Measurements from ENCODE around the gene PTH2. TPM values are rescaled to one million over a fixed set of nuclear protein-coding genes. Genes with fewer than 3 reads are reported as not detected.

Gene PTH2
- total and polyA plus RNA-seq, 10 of the 15 experiments (the other 5 are each of a cell fraction or from before 2014, with no cell fraction given) = not detected

- FAIRE-seq (no peak), DNase-seq (ENCODE audit: low read depth, low spot score) (no peak), ATAC-seq (no peak)
- Histone ChIP-seq H3K4me3 (no peak overlapping the region), H3K27ac (ENCODE audit: control insufficient read depth, insufficient read depth) (no peak overlapping the region), H3K36me3 (ENCODE audit: control insufficient read depth in 2 of 2, insufficient read depth in 2 of 2, low read length in 1 of 2) (no peaks in the 10 kb centered on the region), H3K9ac (ENCODE audit: control insufficient read depth, insufficient read depth, low read length) (no peak overlapping the region), H3K4me1 (ENCODE audit: control insufficient read depth, insufficient read depth, low read length) (peaks cover 7% of the 10 kb centered on the region; the same call in 1 of the 2 replicates), H4K20me1 (ENCODE audit: control insufficient read depth, insufficient read depth) (no peaks in the 10 kb centered on the region), H3K9me3 (replicated peaks; ENCODE audit: control insufficient read depth, insufficient read depth, low read length) (no peaks in the 10 kb centered on the region), H3K4me2 (ENCODE audit: control insufficient read depth, insufficient read depth) (no peak overlapping the region), H2AFZ (ENCODE audit: control insufficient read depth, low read depth, low read length) (no peak overlapping the region), H3K27me3 (replicated peaks in 1 of 2; ENCODE audit: control insufficient read depth in 2 of 2, insufficient read depth in 2 of 2, low read length in 1 of 2) (peaks cover 16 to 31% of the 10 kb centered on the region in 2 experiments), H3K79me2 (ENCODE audit: control insufficient read depth, insufficient read depth, low read length) (no peaks in the 10 kb centered on the region)
- no TSS peak for BruUV-seq (replicated peaks)
- TF ChIP-seq REST (IDR thresholded peaks at IDR 0.05; ENCODE audit: low read depth, low read length) (no peak), TCF7 (IDR thresholded peaks at IDR 0.05; ENCODE audit: borderline replicate concordance) (no peak), PAX8 (IDR thresholded peaks at IDR 0.05) (no peak), SMC3 (IDR thresholded peaks at IDR 0.05; ENCODE audit: borderline replicate concordance, low read length) (no peak)
- TF ChIP-seq, protein P1, sequence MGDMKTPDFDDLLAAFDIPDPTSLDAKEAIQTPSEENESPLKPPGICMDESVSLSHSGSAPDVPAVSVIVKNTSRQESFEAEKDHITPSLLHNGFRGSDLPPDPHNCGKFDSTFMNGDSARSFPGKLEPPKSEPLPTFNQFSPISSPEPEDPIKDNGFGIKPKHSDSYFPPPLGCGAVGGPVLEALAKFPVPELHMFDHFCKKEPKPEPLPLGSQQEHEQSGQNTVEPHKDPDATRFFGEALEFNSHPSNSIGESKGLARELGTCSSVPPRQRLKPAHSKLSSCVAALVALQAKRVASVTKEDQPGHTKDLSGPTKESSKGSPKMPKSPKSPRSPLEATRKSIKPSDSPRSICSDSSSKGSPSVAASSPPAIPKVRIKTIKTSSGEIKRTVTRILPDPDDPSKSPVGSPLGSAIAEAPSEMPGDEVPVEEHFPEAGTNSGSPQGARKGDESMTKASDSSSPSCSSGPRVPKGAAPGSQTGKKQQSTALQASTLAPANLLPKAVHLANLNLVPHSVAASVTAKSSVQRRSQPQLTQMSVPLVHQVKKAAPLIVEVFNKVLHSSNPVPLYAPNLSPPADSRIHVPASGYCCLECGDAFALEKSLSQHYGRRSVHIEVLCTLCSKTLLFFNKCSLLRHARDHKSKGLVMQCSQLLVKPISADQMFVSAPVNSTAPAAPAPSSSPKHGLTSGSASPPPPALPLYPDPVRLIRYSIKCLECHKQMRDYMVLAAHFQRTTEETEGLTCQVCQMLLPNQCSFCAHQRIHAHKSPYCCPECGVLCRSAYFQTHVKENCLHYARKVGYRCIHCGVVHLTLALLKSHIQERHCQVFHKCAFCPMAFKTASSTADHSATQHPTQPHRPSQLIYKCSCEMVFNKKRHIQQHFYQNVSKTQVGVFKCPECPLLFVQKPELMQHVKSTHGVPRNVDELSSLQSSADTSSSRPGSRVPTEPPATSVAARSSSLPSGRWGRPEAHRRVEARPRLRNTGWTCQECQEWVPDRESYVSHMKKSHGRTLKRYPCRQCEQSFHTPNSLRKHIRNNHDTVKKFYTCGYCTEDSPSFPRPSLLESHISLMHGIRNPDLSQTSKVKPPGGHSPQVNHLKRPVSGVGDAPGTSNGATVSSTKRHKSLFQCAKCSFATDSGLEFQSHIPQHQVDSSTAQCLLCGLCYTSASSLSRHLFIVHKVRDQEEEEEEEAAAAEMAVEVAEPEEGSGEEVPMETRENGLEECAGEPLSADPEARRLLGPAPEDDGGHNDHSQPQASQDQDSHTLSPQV (IDR thresholded peaks at IDR 0.05) = no peak
- CTCF ChIA-PET = interaction anchor here (0.8 to 1.6 kb wide), 5 partner anchors 10 to 118 kb away, joined by 3 to 8 read pairs (median 3); no protein-coding TSS in a partner anchor
- POLR2A ChIA-PET = no interaction called here
- RAD21 ChIA-PET (ENCODE audit: unreplicated experiment) = interaction anchor here (1.7 kb wide), 1 partner anchor 16 kb away, joined by 5 read pairs; no protein-coding TSS in a partner anchor
- SMC1A ChIA-PET (ENCODE audit: uncharacterized antibody, unreplicated experiment) = interaction anchor here (1.3 to 1.5 kb wide), 4 partner anchors 11 to 51 kb away, joined by 3 to 4 read pairs (median 4); no protein-coding TSS in a partner anchor
- in situ Hi-C loops (cut with MboI) = no loop called here
- intact Hi-C loops (cut with micrococcal nuclease; ENCODE audit: unreplicated experiment) = no loop called here
- WGBS (ENCODE audit: insufficient coverage, insufficient replicate concordance, low lambda C conversion rate, missing lambda C conversion rate) = 0% methylated on average over 2 of the region's 2 CpGs
These were observed 4.1 kb downstream of the PTH2 start for GRCh38 chr19:49419173-49419572.

All from GM12878 (cell line).